ENCODE results near the gene P2RY1. TPM values are rescaled to one million over a fixed set of nuclear protein-coding genes. Genes with fewer than 3 reads are reported as not detected.

P2RY1 gene
- total and polyA plus RNA-seq, 2 of the 4 experiments (the other 2 are of a cell fraction), result not detected

GRCh38 chr3:152786977-152787681 is 47.8 kb upstream of the P2RY1 start:
- H2BK120ac ChIP-seq (ENCODE audit: low read depth, low read length), result no peak overlapping the region
- no peak for DNase-seq
- ChIA-PET CTCF (no interaction called here), POLR2A (ENCODE audit: unreplicated experiment) (no interaction called here)
- H3K4me1 ChIP-seq (ENCODE audit: control insufficient read depth, insufficient read depth, low read length), result no peaks in the 10 kb centered on the region
- no peak overlapping the region for H2AK5ac ChIP-seq (ENCODE audit: low read depth, low read length)
- no peaks in the 10 kb centered on the region for H4K20me1 ChIP-seq (ENCODE audit: insufficient read depth, low read length)
- no peak overlapping the region for H2AK9ac ChIP-seq (replicated peaks; ENCODE audit: low read depth, low read length, poor library complexity)
- no peaks in the 10 kb centered on the region for H3K9me3 ChIP-seq (ENCODE audit: control insufficient read depth, insufficient read depth, low read length)
- dilution Hi-C loops (cut with HindIII; ENCODE audit: low sequenced_read_pairs, unreplicated experiment), result no loop called here
- H3K27ac ChIP-seq (ENCODE audit: insufficient read depth, low read length), result no peak overlapping the region
- no peak overlapping the region for H3K4me2 ChIP-seq (ENCODE audit: low read depth, low read length)
- BruUV-seq (replicated peaks), result no TSS peak
- H3K4ac ChIP-seq (ENCODE audit: low read depth, low read length), result no peak overlapping the region
- no peak overlapping the region for H2BK5ac ChIP-seq (ENCODE audit: low read depth, low read length, poor library complexity, severe bottlenecking)
- H3K9me1 ChIP-seq (ENCODE audit: insufficient read depth, low read length), result no peaks in the 10 kb centered on the region
- no peak overlapping the region for H2AFZ ChIP-seq (replicated peaks; ENCODE audit: low read length, poor library complexity)
- no peak overlapping the region for H2BK15ac ChIP-seq (ENCODE audit: low read depth, low read length)
- no CpG with 5 or more reads among the region's 4 CpGs for WGBS, 2 experiments (ENCODE audit: extremely low coverage in 2 of 2, insufficient read length in 1 of 2)
- no peak overlapping the region for H3K23ac ChIP-seq (ENCODE audit: low read depth, low read length)
- no peaks in the 10 kb centered on the region for H3K27me3 ChIP-seq (ENCODE audit: control insufficient read depth, insufficient read depth, low read length)
- H4K8ac ChIP-seq (ENCODE audit: low read depth in 2 of 2, low read length in 2 of 2), result no peak overlapping the region
- H3K36me3 ChIP-seq (ENCODE audit: control insufficient read depth, insufficient read depth, low read length), result no peaks in the 10 kb centered on the region
- H4K91ac ChIP-seq (ENCODE audit: insufficient read depth, low read depth, low read length), result no peak overlapping the region
- no peak overlapping the region for H4K5ac ChIP-seq (ENCODE audit: low read depth, low read length)
- H3K18ac ChIP-seq (ENCODE audit: low read depth, low read length), result no peak overlapping the region
- in situ Hi-C loops (cut with MboI; ENCODE audit: low sequenced_read_pairs), result no loop called here
- H3K4me3 ChIP-seq (ENCODE audit: insufficient read depth, low read depth, low read length), result no peak overlapping the region
- no peak overlapping the region for H3K14ac ChIP-seq (replicated peaks; ENCODE audit: low read depth, low read length)
- H3K9ac ChIP-seq (ENCODE audit: low read depth, low read length), result no peak overlapping the region
- intact Hi-C loops (cut with micrococcal nuclease), result no loop called here
- H3K79me1 ChIP-seq (ENCODE audit: low read depth in 1 of 2, low read length in 2 of 2), result no peaks in the 10 kb centered on the region
- TF ChIP-seq BHLHE40 (IDR thresholded peaks at IDR 0.05; ENCODE audit: low read depth, low read length) (no peak), MAZ (IDR thresholded peaks at IDR 0.05; ENCODE audit: borderline replicate concordance, low read depth, low read length) (no peak), RCOR1 (IDR thresholded peaks at IDR 0.05; ENCODE audit: insufficient replicate concordance, low read length) (no peak), MXI1 (IDR thresholded peaks at IDR 0.05; ENCODE audit: borderline replicate concordance, low read depth, low read length) (no peak), RAD21 (IDR thresholded peaks at IDR 0.05; ENCODE audit: low read length) (no peak)
- ATAC-seq (ENCODE audit: low read depth), result no peak
- no peak overlapping the region for H2BK20ac ChIP-seq (ENCODE audit: low read depth, low read length)
- no peak overlapping the region for H3K56ac ChIP-seq (ENCODE audit: extremely low read depth, insufficient read depth, low read length)
